ENCODE data around the gene BOLA2.
"Not testable (repeated sequence)": the region's sequence is repeated elsewhere in the genome, so short reads cannot be mapped to it uniquely, and the experiment has no call there.

- TF ChIP-seq EZH2phosphoT487 (conservative IDR thresholded peaks at IDR 0.05; ENCODE audit: low read length) = not testable (repeated sequence)
- TF ChIP-seq, protein P1, sequence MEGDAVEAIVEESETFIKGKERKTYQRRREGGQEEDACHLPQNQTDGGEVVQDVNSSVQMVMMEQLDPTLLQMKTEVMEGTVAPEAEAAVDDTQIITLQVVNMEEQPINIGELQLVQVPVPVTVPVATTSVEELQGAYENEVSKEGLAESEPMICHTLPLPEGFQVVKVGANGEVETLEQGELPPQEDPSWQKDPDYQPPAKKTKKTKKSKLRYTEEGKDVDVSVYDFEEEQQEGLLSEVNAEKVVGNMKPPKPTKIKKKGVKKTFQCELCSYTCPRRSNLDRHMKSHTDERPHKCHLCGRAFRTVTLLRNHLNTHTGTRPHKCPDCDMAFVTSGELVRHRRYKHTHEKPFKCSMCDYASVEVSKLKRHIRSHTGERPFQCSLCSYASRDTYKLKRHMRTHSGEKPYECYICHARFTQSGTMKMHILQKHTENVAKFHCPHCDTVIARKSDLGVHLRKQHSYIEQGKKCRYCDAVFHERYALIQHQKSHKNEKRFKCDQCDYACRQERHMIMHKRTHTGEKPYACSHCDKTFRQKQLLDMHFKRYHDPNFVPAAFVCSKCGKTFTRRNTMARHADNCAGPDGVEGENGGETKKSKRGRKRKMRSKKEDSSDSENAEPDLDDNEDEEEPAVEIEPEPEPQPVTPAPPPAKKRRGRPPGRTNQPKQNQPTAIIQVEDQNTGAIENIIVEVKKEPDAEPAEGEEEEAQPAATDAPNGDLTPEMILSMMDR (IDR thresholded peaks at IDR 0.05; ENCODE audit: insufficient read depth, low read length, poor library complexity, severe bottlenecking) = not testable (repeated sequence)
These were observed 677 bp upstream of the BOLA2 start for GRCh38 chr16:29454828-29455227.
